Measurements from ENCODE around the gene FANCG.

GRCh38 chr9:35048511-35048910, 31.2 kb downstream of the FANCG start:
- TF ChIP-seq CTCF (conservative IDR thresholded peaks at IDR 0.05; ENCODE audit: low read length) (no peak), EZH2phosphoT487 (IDR thresholded peaks at IDR 0.05; ENCODE audit: borderline replicate concordance) (no peak)
